Smooth muscle cell of the brain vasculature (primary cell): ENCODE data around the gene KAZN.

Experiments
- DNase-seq: peaks from one replicate; pipeline ENCODE4 v3.0.0-alpha.2; 2012; ENCODE audit warnings: low read depth, low spot score

Gene KAZN

GRCh38 chr1:14614341-14614740 lies 15.9 kb downstream of the KAZN start:
- no peak for DNase-seq

- DNase-seq: no peak
These were observed 17.2 kb downstream of the KAZN start for GRCh38 chr1:14615549-14616218.

GRCh38 chr1:14616632-14617396 lies 18.3 kb downstream of the KAZN start:
- no peak for DNase-seq

GRCh38 chr1:14617791-14618190 lies 19.3 kb downstream of the KAZN start:
- no peak for DNase-seq

GRCh38 chr1:14620941-14621340 lies 22.5 kb downstream of the KAZN start:
- no peak for DNase-seq

- no peak for DNase-seq
These were observed 24.6 kb downstream of the KAZN start for GRCh38 chr1:14623090-14623489.

- DNase-seq: no peak
These were observed 26.5 kb downstream of the KAZN start for GRCh38 chr1:14624941-14625340.

- no peak for DNase-seq
These were observed 27.1 kb downstream of the KAZN start for GRCh38 chr1:14625572-14625971.

- no peak for DNase-seq
These were observed 27.5 kb downstream of the KAZN start for GRCh38 chr1:14625996-14626395.

GRCh38 chr1:14626869-14627607 lies 28.6 kb downstream of the KAZN start:
- DNase-seq: no peak

- DNase-seq: no peak
These were observed 29.4 kb downstream of the KAZN start for GRCh38 chr1:14627608-14628489.

GRCh38 chr1:14629363-14630014 lies 31.0 kb downstream of the KAZN start:
- DNase-seq: no peak

- no peak for DNase-seq
These were observed 32.5 kb downstream of the KAZN start for GRCh38 chr1:14630986-14631385.

GRCh38 chr1:14631421-14631820 lies 32.9 kb downstream of the KAZN start:
- no peak for DNase-seq

- DNase-seq: no peak
These were observed 36.0 kb downstream of the KAZN start for GRCh38 chr1:14634486-14634885.

GRCh38 chr1:14635421-14635820 lies 36.9 kb downstream of the KAZN start:
- DNase-seq: no peak

GRCh38 chr1:14636897-14637632 lies 38.6 kb downstream of the KAZN start:
- no peak for DNase-seq

- DNase-seq: no peak
These were observed 41.0 kb downstream of the KAZN start for GRCh38 chr1:14639291-14640050.

GRCh38 chr1:14642712-14643111 lies 44.2 kb downstream of the KAZN start:
- no peak for DNase-seq

GRCh38 chr1:14646973-14647372 lies 48.5 kb downstream of the KAZN start:
- DNase-seq: no peak
